Adrenal gland (tissue), 5 donors: Measurements from ENCODE around the gene B4GALNT3.

ENCODE experiments used
- POLR2A ChIP-seq, 2 donors: fragments of 450-650 bp; IDR thresholded peaks; one replicate each; pipeline ENCODE4 v1.6.1; 2017; ENCODE audit warnings: antibody characterized with exemption in 2 of 2, mild to moderate bottlenecking in 2 of 2, moderate library complexity in 1 of 2
- TF ChIP-seq, protein P1 (sequence below), 6 experiments: fragments of 450-650 bp in 4 of 6; fragments of 200-600 bp in 2 of 6; sonication (generic) in 1 of 6; IDR thresholded peaks; 1 replicate in 5 of 6; 2 replicates in 1 of 6; pipeline versions ENCODE4 v1.5.1 to v1.8.0; 2016 to 2021; ENCODE audit warnings: antibody characterized with exemption in 6 of 6, mild to moderate bottlenecking in 2 of 6, moderate library complexity in 1 of 6
- donor health status: DM: no; HTN: no; CAD: no.

DNA sequence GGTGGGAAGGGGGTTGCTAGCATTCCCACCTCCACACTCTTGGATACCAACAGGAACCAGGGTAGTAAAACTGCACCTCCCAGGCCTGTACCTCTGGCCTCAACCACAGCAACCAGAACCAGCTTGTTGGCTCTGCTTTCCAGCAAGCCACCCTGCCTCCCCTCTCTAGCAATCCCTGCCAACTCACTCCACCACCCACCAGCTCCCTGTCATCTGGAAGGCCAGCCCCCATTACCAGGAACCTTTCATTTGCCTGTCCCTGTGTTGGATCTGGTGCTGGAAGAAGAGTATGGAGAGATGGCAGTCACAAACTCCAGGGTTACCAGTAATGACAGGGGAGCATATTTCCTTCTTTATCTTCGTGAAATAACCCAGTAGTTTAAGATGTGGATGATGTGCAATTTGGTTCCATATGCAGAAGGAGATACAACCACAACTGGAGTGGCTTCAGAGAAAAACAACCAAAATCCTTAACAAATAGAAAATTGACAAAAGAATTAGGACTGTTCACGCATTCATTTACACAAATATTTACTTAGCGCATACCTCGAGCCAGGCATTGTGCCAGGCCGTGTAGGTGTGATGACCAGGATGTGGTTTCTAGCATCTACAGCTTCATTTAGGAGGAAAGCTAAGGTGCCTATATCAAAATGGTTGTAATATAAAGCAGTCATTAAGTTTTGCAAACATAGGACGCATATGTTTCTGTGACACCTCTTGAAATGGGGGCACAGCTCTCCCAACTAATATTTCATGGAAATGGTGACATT, 3.4 kb downstream of the B4GALNT3 start:
- TF ChIP-seq, protein P1, sequence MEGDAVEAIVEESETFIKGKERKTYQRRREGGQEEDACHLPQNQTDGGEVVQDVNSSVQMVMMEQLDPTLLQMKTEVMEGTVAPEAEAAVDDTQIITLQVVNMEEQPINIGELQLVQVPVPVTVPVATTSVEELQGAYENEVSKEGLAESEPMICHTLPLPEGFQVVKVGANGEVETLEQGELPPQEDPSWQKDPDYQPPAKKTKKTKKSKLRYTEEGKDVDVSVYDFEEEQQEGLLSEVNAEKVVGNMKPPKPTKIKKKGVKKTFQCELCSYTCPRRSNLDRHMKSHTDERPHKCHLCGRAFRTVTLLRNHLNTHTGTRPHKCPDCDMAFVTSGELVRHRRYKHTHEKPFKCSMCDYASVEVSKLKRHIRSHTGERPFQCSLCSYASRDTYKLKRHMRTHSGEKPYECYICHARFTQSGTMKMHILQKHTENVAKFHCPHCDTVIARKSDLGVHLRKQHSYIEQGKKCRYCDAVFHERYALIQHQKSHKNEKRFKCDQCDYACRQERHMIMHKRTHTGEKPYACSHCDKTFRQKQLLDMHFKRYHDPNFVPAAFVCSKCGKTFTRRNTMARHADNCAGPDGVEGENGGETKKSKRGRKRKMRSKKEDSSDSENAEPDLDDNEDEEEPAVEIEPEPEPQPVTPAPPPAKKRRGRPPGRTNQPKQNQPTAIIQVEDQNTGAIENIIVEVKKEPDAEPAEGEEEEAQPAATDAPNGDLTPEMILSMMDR (IDR thresholded peaks at IDR 0.05) = no peak
- no peak for TF ChIP-seq POLR2A (IDR thresholded peaks at IDR 0.05)
